Metanephros (tissue), 1 donor: ENCODE data around the gene SPPL2C. TPM values are rescaled to one million over a fixed set of nuclear protein-coding genes. Genes with fewer than 3 reads are reported as not detected.

Source experiments
- total RNA-seq: library from RNA; depleted of rRNA; stranded (reverse); fragments of >200 nt; gene quantifications from one replicate; pipeline ENCODE4 v1.2.3, GENCODE V29; 2014

SPPL2C gene, protein sequence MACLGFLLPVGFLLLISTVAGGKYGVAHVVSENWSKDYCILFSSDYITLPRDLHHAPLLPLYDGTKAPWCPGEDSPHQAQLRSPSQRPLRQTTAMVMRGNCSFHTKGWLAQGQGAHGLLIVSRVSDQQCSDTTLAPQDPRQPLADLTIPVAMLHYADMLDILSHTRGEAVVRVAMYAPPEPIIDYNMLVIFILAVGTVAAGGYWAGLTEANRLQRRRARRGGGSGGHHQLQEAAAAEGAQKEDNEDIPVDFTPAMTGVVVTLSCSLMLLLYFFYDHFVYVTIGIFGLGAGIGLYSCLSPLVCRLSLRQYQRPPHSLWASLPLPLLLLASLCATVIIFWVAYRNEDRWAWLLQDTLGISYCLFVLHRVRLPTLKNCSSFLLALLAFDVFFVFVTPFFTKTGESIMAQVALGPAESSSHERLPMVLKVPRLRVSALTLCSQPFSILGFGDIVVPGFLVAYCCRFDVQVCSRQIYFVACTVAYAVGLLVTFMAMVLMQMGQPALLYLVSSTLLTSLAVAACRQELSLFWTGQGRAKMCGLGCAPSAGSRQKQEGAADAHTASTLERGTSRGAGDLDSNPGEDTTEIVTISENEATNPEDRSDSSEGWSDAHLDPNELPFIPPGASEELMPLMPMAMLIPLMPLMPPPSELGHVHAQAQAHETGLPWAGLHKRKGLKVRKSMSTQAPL
- total RNA-seq = not detected

GRCh38 chr17:45844695-45845375 lies at the start of gene SPPL2C:
SPPL2C (plus strand) TSS chr17:45844881; CDS start chr17:45844907, 26 bp downstream.

DNA sequence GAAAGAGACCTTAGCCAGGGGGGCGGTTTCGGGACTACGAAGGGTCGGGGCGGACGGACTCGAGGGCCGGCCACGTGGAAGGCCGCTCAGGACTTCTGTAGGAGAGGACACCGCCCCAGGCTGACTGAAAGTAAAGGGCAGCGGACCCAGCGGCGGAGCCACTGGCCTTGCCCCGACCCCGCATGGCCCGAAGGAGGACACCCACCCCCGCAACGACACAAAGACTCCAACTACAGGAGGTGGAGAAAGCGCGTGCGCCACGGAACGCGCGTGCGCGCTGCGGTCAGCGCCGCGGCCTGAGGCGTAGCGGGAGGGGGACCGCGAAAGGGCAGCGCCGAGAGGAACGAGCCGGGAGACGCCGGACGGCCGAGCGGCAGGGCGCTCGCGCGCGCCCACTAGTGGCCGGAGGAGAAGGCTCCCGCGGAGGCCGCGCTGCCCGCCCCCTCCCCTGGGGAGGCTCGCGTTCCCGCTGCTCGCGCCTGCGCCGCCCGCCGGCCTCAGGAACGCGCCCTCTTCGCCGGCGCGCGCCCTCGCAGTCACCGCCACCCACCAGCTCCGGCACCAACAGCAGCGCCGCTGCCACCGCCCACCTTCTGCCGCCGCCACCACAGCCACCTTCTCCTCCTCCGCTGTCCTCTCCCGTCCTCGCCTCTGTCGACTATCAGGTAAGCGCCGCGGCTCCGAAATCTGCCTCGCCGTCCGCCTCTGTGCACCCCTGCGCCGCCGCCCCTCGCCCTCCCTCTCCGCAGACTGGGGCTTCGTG lies 49.5 kb downstream of the SPPL2C start, which contains the start of gene MAPT:
MAPT (plus strand) TSS at position 533 of the 763 bp plus-strand sequence. CDS start 67,784 bp downstream, outside the sequence.

Other genes with a start within 250 kb of the SPPL2C start
- 0.23 TPM for gene CRHR1, start 60.6 kb upstream of the SPPL2C start, total RNA-seq
- gene MAPT, start 49.7 kb downstream of the SPPL2C start, total RNA-seq = 8.3 TPM
- gene STH, start 154.4 kb downstream of the SPPL2C start, total RNA-seq = 0.58 TPM